Measurements from ENCODE around the gene CCDC17.

GRCh38 chr1:45620588-45621500 lies 3.0 kb downstream of the CCDC17 start:
- TF ChIP-seq EZH2 (IDR thresholded peaks at IDR 0.05; ENCODE audit: insufficient read depth, low read length): no peak
- TF ChIP-seq CTCF (IDR thresholded peaks at IDR 0.05; ENCODE audit: insufficient read depth, low read depth, low read length): no peak

Data from astrocyte (in vitro differentiated cells and primary cell).